Fibroblast of mammary gland (primary cell): ENCODE measurements around the gene IAPP.

ENCODE experiments used
- DNase-seq: peaks from one replicate; pipeline ENCODE4 v3.0.0-alpha.2; 2010; ENCODE audit warnings: low read depth
- H3K4me3 ChIP-seq: 2 replicates; pipeline ENCODE4 v1.5.1; 2011; ENCODE audit warnings: low read depth, mild to moderate bottlenecking, low read length, moderate library complexity; ENCODE audit not compliant: control insufficient read depth
- CTCF ChIP-seq: conservative IDR thresholded peaks from 2 replicates; pipeline ENCODE4 v1.5.1; 2011; ENCODE audit warnings: low read depth, low read length, inconsistent platforms; ENCODE audit not compliant: control insufficient read depth, insufficient read depth

IAPP gene

DNA sequence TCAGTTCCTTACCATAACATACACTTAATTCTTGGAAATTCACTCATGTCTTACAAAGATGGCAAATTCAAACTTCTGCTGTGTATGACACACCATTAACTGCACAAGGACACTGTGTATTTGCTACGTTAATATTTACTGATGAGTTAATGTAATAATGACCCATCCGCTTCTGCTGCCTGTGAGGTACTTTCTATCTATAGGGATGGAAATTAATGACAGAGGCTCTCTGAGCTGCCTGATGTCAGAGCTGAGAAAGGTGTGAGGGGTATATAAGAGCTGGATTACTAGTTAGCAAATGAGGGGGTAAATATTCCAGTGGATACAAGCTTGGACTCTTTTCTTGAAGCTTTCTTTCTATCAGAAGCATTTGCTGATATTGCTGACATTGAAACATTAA is at the start of gene IAPP:
Gene IAPP, plus strand, starts transcription at position 301 of the 400 bp plus-strand sequence. CDS start 450 bp downstream, outside the sequence.
- no peak for DNase-seq
- TF ChIP-seq CTCF: no peak
- H3K4me3 ChIP-seq: no peak within 1 kb of the TSS

- DNase-seq: no peak
- TF ChIP-seq CTCF: no peak
- no peak overlapping the region for H3K4me3 ChIP-seq
Observed at GRCh38 chr12:21323736-21324135, 49.0 kb upstream of the IAPP start.

DNA sequence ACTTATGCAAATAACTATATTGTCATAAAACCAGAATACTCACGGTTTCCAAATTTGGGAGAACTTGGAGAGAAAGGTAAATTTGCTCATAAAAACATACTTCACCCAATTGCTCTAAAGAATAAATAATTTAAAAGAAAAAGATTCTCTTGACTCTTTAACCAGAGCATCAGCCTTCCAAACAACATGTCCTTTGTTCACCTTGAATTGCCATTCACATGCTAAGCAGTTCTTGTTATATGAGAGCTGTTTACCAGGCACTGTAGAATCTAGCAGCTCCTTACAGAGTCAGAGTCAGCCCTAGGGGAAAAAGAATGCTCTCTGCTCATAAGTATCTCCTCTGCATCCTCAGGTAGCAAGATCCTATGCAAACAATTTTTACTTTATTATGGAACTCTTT is 48.2 kb upstream of the IAPP start:
- no peak for DNase-seq
- no peak for TF ChIP-seq CTCF

GRCh38 chr12:21328578-21328977 is 44.1 kb upstream of the IAPP start:
- TF ChIP-seq CTCF: no peak
- DNase-seq: no peak
- H3K4me3 ChIP-seq: no peak overlapping the region

More for the DNA sequence above, 48.2 kb upstream of the IAPP start:
- H3K4me3 ChIP-seq: no peak overlapping the region

GRCh38 chr12:21330682-21331253 is 41.9 kb upstream of the IAPP start:
- TF ChIP-seq CTCF: no peak
- no peak overlapping the region for H3K4me3 ChIP-seq
- DNase-seq: peak; percentile 33

- no peak for DNase-seq
- no peak within 1 kb of the TSS for H3K4me3 ChIP-seq
- TF ChIP-seq CTCF: no peak
Observed at GRCh38 chr12:21334771-21335325, 37.9 kb upstream of the IAPP start, which contains the start of gene SLCO1A2. TSS of gene SLCO1A2 (minus strand) at chr12:21334917. CDS start at chr12:21334647, 270 bp downstream.
